PFSK-1 (cell line): Measurements from ENCODE around the gene ATP11A.

Source experiments
- FOXP2 ChIP-seq: optimal IDR thresholded peaks from 2 replicates; pipeline ENCODE3; 2011; ENCODE audit warnings: borderline replicate concordance, control low read depth, inconsistent platforms; ENCODE audit not compliant: insufficient read depth; ENCODE audit errors: extremely low read length, extremely low read depth
- POLR2AphosphoS5 ChIP-seq: IDR thresholded peaks from 2 replicates; pipeline ENCODE4 v1.6.1; 2012; ENCODE audit warnings: low read depth, mild to moderate bottlenecking, control low read depth, low read length, moderate library complexity
- SIN3A ChIP-seq: IDR thresholded peaks from 2 replicates; pipeline ENCODE4 v1.6.1; 2012; ENCODE audit warnings: mild to moderate bottlenecking, low read length, moderate library complexity, borderline replicate concordance; ENCODE audit not compliant: insufficient read depth
- TAF1 ChIP-seq: IDR thresholded peaks from 2 replicates; pipeline ENCODE4 v1.6.1; 2012; ENCODE audit warnings: low read length, control low read depth, borderline replicate concordance; ENCODE audit not compliant: insufficient read depth
- TF ChIP-seq, protein P1 (sequence below), 2 experiments: IDR thresholded peaks; 2 replicates each; pipeline versions ENCODE4 v1.6.1 to v1.8.0; 2011 to 2012; ENCODE audit warnings: low read depth in 2 of 2, low read length in 2 of 2, control low read depth in 1 of 2, inconsistent platforms in 1 of 2, mild to moderate bottlenecking in 1 of 2, moderate library complexity in 1 of 2; ENCODE audit not compliant: insufficient read depth in 1 of 2

The ATP11A gene

DNA sequence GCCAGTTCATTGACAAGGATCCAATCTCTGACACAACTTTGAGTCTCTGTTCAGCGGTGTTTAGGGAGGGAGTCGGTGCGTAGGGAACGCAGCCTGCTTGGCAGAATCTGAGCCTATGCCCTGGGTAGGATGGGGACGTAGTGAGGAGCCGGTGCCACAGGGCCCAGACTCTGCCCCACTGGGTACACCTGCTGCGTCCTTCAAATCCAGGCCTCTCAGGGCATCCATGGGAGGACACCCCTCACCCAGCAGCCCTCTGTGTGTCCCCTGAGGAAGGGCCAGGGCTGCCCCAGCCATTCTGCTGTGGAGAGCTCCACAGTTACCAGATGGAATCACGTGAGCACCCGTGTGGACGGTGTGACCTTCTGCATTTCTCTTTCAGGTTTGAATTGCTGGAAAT lies 146.0 kb downstream of the ATP11A start:
- TF ChIP-seq POLR2AphosphoS5 (no peak), SIN3A (no peak), TAF1 (no peak), FOXP2 (no peak)
- TF ChIP-seq, protein P1, sequence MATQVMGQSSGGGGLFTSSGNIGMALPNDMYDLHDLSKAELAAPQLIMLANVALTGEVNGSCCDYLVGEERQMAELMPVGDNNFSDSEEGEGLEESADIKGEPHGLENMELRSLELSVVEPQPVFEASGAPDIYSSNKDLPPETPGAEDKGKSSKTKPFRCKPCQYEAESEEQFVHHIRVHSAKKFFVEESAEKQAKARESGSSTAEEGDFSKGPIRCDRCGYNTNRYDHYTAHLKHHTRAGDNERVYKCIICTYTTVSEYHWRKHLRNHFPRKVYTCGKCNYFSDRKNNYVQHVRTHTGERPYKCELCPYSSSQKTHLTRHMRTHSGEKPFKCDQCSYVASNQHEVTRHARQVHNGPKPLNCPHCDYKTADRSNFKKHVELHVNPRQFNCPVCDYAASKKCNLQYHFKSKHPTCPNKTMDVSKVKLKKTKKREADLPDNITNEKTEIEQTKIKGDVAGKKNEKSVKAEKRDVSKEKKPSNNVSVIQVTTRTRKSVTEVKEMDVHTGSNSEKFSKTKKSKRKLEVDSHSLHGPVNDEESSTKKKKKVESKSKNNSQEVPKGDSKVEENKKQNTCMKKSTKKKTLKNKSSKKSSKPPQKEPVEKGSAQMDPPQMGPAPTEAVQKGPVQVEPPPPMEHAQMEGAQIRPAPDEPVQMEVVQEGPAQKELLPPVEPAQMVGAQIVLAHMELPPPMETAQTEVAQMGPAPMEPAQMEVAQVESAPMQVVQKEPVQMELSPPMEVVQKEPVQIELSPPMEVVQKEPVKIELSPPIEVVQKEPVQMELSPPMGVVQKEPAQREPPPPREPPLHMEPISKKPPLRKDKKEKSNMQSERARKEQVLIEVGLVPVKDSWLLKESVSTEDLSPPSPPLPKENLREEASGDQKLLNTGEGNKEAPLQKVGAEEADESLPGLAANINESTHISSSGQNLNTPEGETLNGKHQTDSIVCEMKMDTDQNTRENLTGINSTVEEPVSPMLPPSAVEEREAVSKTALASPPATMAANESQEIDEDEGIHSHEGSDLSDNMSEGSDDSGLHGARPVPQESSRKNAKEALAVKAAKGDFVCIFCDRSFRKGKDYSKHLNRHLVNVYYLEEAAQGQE (IDR thresholded peaks at IDR 0.05; ENCODE audit: insufficient read depth in 1 of 2, low read depth in 2 of 2, low read length in 2 of 2): no peak

DNA sequence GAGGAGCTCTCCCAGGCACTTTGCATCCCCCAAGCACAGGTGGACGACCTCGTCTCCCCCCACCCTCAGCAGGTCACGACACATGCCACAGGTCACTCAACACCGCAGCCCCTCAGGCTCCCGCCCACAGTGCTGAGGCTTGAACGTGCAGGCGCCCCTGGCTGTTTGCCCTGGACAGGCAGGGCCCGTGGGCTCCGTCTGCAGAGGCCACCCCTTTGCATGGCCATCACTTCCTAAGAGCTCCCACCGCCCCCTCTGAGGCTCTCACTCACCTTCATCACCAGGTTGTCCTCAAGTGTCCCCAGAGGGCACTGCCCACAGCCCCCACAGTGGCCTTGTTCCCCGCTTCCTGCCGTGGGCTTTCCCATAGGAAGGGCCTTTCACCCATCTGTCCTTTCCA lies 147.1 kb downstream of the ATP11A start:
- no peak for TF ChIP-seq TAF1
- TF ChIP-seq FOXP2: no peak
- TF ChIP-seq POLR2AphosphoS5: no peak
- no peak for TF ChIP-seq SIN3A
- TF ChIP-seq, protein P1 (IDR thresholded peaks at IDR 0.05; ENCODE audit: insufficient read depth in 1 of 2, low read depth in 2 of 2, low read length in 2 of 2): no peak

- TF ChIP-seq SIN3A: no peak
- TF ChIP-seq FOXP2: no peak
- TF ChIP-seq TAF1: no peak
- no peak for TF ChIP-seq POLR2AphosphoS5
- TF ChIP-seq, protein P1 (IDR thresholded peaks at IDR 0.05; ENCODE audit: insufficient read depth in 1 of 2, low read depth in 2 of 2, low read length in 2 of 2): no peak
Observed at GRCh38 chr13:112837371-112838037, 147.7 kb downstream of the ATP11A start.

- TF ChIP-seq FOXP2: no peak
- TF ChIP-seq SIN3A: no peak
- TF ChIP-seq POLR2AphosphoS5: no peak
- TF ChIP-seq TAF1: no peak
- TF ChIP-seq, protein P1 (IDR thresholded peaks at IDR 0.05; ENCODE audit: insufficient read depth in 1 of 2, low read depth in 2 of 2, low read length in 2 of 2): no peak
Observed at GRCh38 chr13:112838038-112838841, 148.4 kb downstream of the ATP11A start.
